ENCODE measurements around the gene DCP1A.

- no peak for TF ChIP-seq CTCF (conservative IDR thresholded peaks at IDR 0.05 in 1 of 2, IDR thresholded peaks at IDR 0.05 in 1 of 2; ENCODE audit: extremely low read depth in 1 of 2, insufficient read depth in 1 of 2, low read depth in 1 of 2, low read length in 2 of 2)
- no peak for TF ChIP-seq EZH2 (IDR thresholded peaks at IDR 0.05; ENCODE audit: borderline replicate concordance, low read length)
Measured at GRCh38 chr3:53382106-53382505, 34.8 kb upstream of the DCP1A start.

Measured in mammary epithelial cell (primary cell).